Esophagus muscularis mucosa (tissue), 4 donors: Measurements from ENCODE around the gene CHCHD5. TPM values are rescaled to one million over a fixed set of nuclear protein-coding genes. Genes with fewer than 3 reads are reported as not detected.
"Not testable (repeated sequence)": the region's sequence is repeated elsewhere in the genome, so short reads cannot be mapped to it uniquely, and the experiment has no call there.

Experiments
- DNase-seq: peaks from one replicate; pipeline ENCODE4 v3.0.0-alpha.2; 2017; ENCODE audit errors: extremely low spot score
- H3K27ac ChIP-seq, 4 donors: fragments of 200-600 bp; sonication (generic); replicated peaks in 1 of 4; 1 replicate in 3 of 4; 2 replicates in 1 of 4; pipeline ENCODE4 v1.5.1; 2016 to 2019; ENCODE audit warnings: mild to moderate bottlenecking in 1 of 4
- H3K27me3 ChIP-seq, 4 donors: fragments of 200-600 bp; sonication (generic); one replicate each; pipeline versions ENCODE4 v1.5.1 to v1.6.0; 2016 to 2019
- H3K36me3 ChIP-seq, 4 donors: fragments of 200-600 bp; sonication (generic); one replicate each; pipeline ENCODE4 v1.5.1; 2016 to 2019
- H3K4me1 ChIP-seq, 4 donors: fragments of 200-600 bp; sonication (generic); one replicate each; pipeline ENCODE4 v1.5.1; 2016 to 2019
- H3K4me3 ChIP-seq, 4 donors: fragments of 200-600 bp; sonication (generic); 1 replicate in 2 of 4; 2 replicates in 2 of 4; pipeline ENCODE4 v1.5.1; 2016 to 2019; ENCODE audit warnings: mild to moderate bottlenecking in 4 of 4, moderate library complexity in 1 of 4
- H3K9me3 ChIP-seq, 4 donors: fragments of 200-600 bp; sonication (generic); 1 replicate in 3 of 4; 2 replicates in 1 of 4; pipeline ENCODE4 v1.5.1; 2016 to 2019
- EP300 ChIP-seq: sonication (generic); formaldehyde crosslinking; IDR thresholded peaks from one replicate; pipeline ENCODE4 v1.6.1; 2017; ENCODE audit warnings: antibody characterized with exemption
- POLR2A ChIP-seq: fragments of 450-650 bp; IDR thresholded peaks from one replicate; pipeline ENCODE4 v1.6.1; 2017; ENCODE audit warnings: antibody characterized with exemption, moderate library complexity, mild to moderate bottlenecking, low read depth
- POLR2AphosphoS5 ChIP-seq, 2 donors: sonication (generic); formaldehyde crosslinking; IDR thresholded peaks; one replicate each; pipeline ENCODE4 v1.6.1; 2017; ENCODE audit warnings: antibody characterized with exemption in 2 of 2
- WGBS: methylation state at CpG from one replicate; pipeline ENCODE4 v1.1.5; 2018; 5-methylcytosine and 5-hydroxymethylcytosine counted together
- intact Hi-C: fragments of 100-400 bp; cut with DNase I; formaldehyde crosslinking; loops from one replicate; pipeline ENCODE4 v1.15.1; 2023
- total RNA-seq, 4 donors: library from RNA; depleted of rRNA; stranded (reverse); fragments of >200 nt; gene quantifications; one replicate each; pipeline versions ENCODE4 v1.1.0 to v1.2.1, GENCODE V29; 2016
- TF ChIP-seq, protein P1 (sequence below), 3 experiments: fragments of 200-600 bp in 2 of 3; fragments of 450-650 bp in 1 of 3; sonication (generic) in 2 of 3; IDR thresholded peaks; one replicate each; pipeline ENCODE4 v1.5.1; 2017 to 2019; ENCODE audit warnings: antibody characterized with exemption in 3 of 3, mild to moderate bottlenecking in 2 of 3, moderate library complexity in 1 of 3

CHCHD5 gene
- total RNA-seq, 4 donors from 2014 or later = 12.0 to 21.9 (median 16.1) TPM

DNA sequence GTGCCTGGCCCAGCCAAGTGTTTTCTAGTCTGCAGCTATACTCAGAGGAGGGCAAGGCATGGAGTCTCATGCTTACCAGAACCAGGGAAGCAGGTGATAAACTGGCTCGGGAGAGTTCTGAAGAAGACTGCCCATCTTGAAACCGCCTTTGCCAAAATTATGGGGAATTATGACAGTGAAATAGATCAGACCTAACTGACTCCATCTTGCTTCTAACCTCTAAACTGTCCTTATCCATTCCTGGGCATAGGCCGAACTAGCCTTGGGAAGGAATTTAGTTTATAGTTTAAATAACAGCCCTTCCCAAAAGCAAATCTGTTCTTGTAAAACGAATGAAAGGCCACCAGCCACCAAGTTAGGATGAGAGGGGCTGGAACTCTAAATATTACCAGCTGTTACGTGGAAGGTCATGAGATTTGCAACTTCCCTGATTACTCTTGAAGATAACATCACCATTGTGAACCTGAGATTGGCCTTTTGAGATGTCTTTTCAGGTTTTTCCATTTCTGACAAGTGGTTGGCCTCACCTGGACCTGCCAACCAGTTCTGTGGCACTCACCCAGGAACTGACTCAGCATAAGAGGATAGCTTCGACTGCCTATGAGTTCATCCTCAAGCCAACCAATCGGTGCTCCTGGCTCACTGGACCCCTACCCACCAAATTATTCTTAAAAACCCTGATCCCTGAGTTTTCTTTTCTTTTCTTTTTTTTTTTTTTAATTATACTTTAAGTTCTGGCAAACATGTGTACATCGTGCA is 23.4 kb downstream of the CHCHD5 start:
- H3K36me3 ChIP-seq = no peaks in the 10 kb centered on the region
- H3K4me1 ChIP-seq = no peaks in the 10 kb centered on the region
- TF ChIP-seq POLR2AphosphoS5 (IDR thresholded peaks at IDR 0.05) (no peak), EP300 (no peak), POLR2A (no peak)
- TF ChIP-seq, protein P1, sequence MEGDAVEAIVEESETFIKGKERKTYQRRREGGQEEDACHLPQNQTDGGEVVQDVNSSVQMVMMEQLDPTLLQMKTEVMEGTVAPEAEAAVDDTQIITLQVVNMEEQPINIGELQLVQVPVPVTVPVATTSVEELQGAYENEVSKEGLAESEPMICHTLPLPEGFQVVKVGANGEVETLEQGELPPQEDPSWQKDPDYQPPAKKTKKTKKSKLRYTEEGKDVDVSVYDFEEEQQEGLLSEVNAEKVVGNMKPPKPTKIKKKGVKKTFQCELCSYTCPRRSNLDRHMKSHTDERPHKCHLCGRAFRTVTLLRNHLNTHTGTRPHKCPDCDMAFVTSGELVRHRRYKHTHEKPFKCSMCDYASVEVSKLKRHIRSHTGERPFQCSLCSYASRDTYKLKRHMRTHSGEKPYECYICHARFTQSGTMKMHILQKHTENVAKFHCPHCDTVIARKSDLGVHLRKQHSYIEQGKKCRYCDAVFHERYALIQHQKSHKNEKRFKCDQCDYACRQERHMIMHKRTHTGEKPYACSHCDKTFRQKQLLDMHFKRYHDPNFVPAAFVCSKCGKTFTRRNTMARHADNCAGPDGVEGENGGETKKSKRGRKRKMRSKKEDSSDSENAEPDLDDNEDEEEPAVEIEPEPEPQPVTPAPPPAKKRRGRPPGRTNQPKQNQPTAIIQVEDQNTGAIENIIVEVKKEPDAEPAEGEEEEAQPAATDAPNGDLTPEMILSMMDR (IDR thresholded peaks at IDR 0.05) = no peak
- no peak for DNase-seq
- 87% methylated on average over 8 of the region's 8 CpGs for WGBS
- H3K9me3 ChIP-seq = no peaks in the 10 kb centered on the region
- no peak overlapping the region for H3K4me3 ChIP-seq
- no peaks in the 10 kb centered on the region for H3K27me3 ChIP-seq
- intact Hi-C loops = loop anchor here (10.0 kb wide), 1 partner anchor 347 kb away; no protein-coding TSS in a partner anchor
- no peak overlapping the region for H3K27ac ChIP-seq

DNA sequence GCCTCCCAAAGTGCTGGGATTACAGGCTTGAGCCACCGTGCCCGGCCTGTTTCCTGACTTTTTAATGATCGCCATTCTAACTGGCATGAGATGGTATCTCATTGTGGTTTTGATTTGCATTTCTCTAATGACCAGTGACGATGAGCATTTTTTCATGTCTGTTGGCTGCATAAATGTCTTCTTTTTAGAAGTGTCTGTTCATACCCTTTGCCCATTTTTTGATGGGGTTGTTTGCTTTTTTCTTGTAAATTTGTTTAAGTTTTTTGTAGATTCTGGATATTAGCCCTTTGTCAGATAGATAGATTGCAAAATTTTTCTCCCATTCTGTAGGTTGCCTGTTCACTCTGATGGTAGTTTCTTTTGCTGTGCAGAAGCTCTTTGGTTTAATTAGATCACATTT is 24.9 kb downstream of the CHCHD5 start:
- WGBS = 95% methylated on average over 4 of the region's 4 CpGs
- H3K27me3 ChIP-seq, H3K27ac ChIP-seq, H3K9me3 ChIP-seq, H3K4me3 ChIP-seq, H3K36me3 ChIP-seq, H3K4me1 ChIP-seq, DNase-seq: not testable (repeated sequence)
- intact Hi-C loops = loop anchor here (10.0 kb wide), 1 partner anchor 345 kb away; no protein-coding TSS in a partner anchor

DNA sequence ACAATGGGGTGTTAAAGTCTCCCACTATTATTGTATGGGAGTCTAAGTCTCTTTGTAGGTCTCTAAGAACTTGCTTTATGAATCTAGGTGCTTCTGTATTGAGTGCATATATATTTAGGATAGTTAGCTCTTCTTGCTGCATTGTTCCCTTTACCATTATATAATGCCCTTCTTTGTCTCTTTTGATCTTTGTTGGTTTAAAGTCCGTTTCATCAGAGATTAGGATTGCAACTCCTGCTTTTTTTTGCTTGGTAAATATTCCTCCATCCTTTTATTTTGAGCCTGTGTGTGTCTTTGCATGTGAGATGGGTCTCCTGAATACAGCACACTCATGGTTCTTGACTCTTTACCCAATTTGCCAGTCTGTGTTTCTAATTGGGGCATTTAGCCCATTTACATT is 27.9 kb downstream of the CHCHD5 start:
- 87% methylated on average over 1 of the region's 1 CpG for WGBS
- H3K36me3 ChIP-seq, H3K27me3 ChIP-seq, intact Hi-C loops, H3K27ac ChIP-seq, H3K4me3 ChIP-seq, DNase-seq, H3K4me1 ChIP-seq, H3K9me3 ChIP-seq: not testable (repeated sequence)

DNA sequence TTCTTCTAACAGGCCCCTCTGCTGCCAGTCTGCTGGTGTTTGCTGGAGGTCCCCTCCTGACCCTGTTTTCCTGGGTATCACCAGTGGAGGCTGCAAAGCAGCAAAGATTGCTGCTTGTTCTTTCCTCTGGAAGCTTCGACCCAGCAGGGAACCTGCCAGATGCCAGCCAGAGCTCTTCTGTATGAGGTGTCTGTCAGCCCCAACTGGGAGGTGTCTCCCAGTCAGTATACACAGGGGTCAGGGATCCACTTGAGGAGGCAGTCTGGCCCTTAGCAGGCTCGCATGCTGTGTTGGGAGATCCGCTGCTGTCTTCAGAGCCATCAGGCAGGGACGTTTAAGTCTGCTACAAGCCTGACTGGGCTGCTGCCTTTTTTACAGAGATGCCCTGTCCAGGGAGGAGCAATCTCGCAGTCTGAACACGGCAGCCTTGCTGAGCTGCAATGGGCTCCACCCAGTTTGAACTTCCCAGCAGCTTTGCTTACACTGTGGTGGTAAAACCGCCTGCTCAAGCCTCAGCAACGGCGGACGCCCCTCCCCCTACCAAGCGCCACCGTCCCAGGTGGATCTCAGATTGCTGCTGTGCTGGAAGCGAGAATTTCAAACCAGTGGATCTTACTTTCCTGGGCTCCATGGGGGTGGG is 29.9 kb downstream of the CHCHD5 start:
- no peak for DNase-seq
- H3K4me1 ChIP-seq = no peaks in the 10 kb centered on the region
- H3K36me3 ChIP-seq = no peaks in the 10 kb centered on the region
- H3K4me3 ChIP-seq = no peak overlapping the region
- intact Hi-C loops = no loop called here
- WGBS = 80% methylated on average over 5 of the region's 13 CpGs
- H3K9me3 ChIP-seq = no peaks in the 10 kb centered on the region
- TF ChIP-seq POLR2AphosphoS5 (IDR thresholded peaks at IDR 0.05) (no peak), EP300 (no peak), POLR2A (no peak)
- TF ChIP-seq, protein P1 (IDR thresholded peaks at IDR 0.05) = no peak
- H3K27ac ChIP-seq = no peak overlapping the region
- H3K27me3 ChIP-seq = no peaks in the 10 kb centered on the region

DNA sequence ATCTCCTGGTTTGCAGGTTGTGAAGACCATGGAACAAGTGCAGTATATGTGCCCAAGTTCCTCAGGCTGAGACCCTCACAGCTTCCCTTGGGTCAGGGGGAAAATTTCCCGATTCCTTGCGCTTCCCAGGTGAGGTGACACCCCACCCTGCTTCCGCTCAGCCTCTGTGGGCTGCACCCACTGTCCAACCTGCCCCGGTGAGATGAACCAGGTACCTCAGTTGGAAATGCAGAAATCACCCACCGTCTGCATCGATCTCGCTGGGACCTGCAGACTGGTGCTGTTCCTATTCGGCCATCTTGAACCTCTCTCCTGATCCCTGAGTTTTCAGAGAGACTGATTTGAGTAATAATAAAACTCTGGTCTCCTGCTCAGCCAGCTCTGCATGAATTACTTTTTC is 30.6 kb downstream of the CHCHD5 start:
- intact Hi-C loops = no loop called here
- Histone ChIP-seq H3K4me1 (no peaks in the 10 kb centered on the region), H3K27me3 (no peaks in the 10 kb centered on the region), H3K9me3 (no peaks in the 10 kb centered on the region), H3K4me3 (no peak overlapping the region), H3K36me3 (no peaks in the 10 kb centered on the region), H3K27ac (no peak overlapping the region)
- WGBS = 93% methylated on average over 8 of the region's 8 CpGs
- no peak for DNase-seq
- TF ChIP-seq POLR2A (no peak), EP300 (no peak), POLR2AphosphoS5 (IDR thresholded peaks at IDR 0.05) (no peak)
- TF ChIP-seq, protein P1 (IDR thresholded peaks at IDR 0.05) = no peak

DNA sequence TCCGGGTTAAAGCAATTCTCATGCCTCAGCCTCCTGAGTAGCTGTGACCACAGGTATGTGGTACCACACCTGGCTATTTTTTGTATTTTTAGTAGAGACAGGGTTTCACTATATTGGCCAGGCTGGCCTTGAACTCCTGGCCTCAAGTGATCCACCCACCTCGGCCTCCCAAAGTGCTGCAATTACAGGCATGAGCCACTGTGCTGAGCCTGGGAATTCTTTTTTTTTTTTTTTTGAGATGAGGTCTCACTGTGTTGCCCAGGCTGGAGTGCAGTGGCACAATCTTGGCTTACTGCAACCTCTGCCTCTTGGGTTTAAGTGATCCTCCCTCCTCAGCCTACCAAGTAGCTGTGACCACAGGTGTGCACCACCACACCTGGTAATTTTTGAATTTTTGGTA is 31.4 kb downstream of the CHCHD5 start:
- H3K4me1 ChIP-seq, DNase-seq, intact Hi-C loops, H3K36me3 ChIP-seq, H3K27me3 ChIP-seq, H3K27ac ChIP-seq, H3K9me3 ChIP-seq, H3K4me3 ChIP-seq: not testable (repeated sequence)
- 95% methylated on average over 2 of the region's 2 CpGs for WGBS
